ENCODE measurements around the gene RETNLB. TPM values are rescaled to one million over a fixed set of nuclear protein-coding genes. Genes with fewer than 3 reads are reported as not detected.

The RETNLB gene
- total RNA-seq = not detected in 3 replicates

GRCh38 chr3:108757404-108757982 is at the start of gene RETNLB:
TSS of gene RETNLB (minus strand) at chr3:108757410. CDS start at chr3:108757185, 225 bp downstream.
- peaks cover 21% of the 10 kb centered on the region for H3K27me3 Mint-ChIP-seq (ENCODE audit: low read depth)
- no peaks in the 10 kb centered on the region for H3K4me1 Mint-ChIP-seq
- TF ChIP-seq, protein P1, sequence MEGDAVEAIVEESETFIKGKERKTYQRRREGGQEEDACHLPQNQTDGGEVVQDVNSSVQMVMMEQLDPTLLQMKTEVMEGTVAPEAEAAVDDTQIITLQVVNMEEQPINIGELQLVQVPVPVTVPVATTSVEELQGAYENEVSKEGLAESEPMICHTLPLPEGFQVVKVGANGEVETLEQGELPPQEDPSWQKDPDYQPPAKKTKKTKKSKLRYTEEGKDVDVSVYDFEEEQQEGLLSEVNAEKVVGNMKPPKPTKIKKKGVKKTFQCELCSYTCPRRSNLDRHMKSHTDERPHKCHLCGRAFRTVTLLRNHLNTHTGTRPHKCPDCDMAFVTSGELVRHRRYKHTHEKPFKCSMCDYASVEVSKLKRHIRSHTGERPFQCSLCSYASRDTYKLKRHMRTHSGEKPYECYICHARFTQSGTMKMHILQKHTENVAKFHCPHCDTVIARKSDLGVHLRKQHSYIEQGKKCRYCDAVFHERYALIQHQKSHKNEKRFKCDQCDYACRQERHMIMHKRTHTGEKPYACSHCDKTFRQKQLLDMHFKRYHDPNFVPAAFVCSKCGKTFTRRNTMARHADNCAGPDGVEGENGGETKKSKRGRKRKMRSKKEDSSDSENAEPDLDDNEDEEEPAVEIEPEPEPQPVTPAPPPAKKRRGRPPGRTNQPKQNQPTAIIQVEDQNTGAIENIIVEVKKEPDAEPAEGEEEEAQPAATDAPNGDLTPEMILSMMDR (IDR thresholded peaks at IDR 0.05; ENCODE audit: unreplicated experiment) = no peak
- no peak for DNase-seq (ENCODE audit: low spot score in 2 of 2, unreplicated experiment in 2 of 2)
- no peak within 1 kb of the TSS for H3K27ac Mint-ChIP-seq
- H3K9me3 Mint-ChIP-seq = peaks cover 3% of the 10 kb centered on the region
- H3K4me3 Mint-ChIP-seq = no peak within 1 kb of the TSS
- no peaks in the 10 kb centered on the region for H3K36me3 Mint-ChIP-seq

- TF ChIP-seq, protein P1 (IDR thresholded peaks at IDR 0.05; ENCODE audit: unreplicated experiment) = no peak
- Mint-ChIP-seq H3K4me1 (no peaks in the 10 kb centered on the region), H3K36me3 (no peaks in the 10 kb centered on the region), H3K4me3 (no peak overlapping the region), H3K27me3 (ENCODE audit: low read depth) (peaks cover 4% of the 10 kb centered on the region), H3K9me3 (peaks cover 10% of the 10 kb centered on the region), H3K27ac (no peak overlapping the region)
- no peak for DNase-seq (ENCODE audit: low spot score in 2 of 2, unreplicated experiment in 2 of 2)
Observed at GRCh38 chr3:108806316-108806715, 49.1 kb upstream of the RETNLB start.

DNA sequence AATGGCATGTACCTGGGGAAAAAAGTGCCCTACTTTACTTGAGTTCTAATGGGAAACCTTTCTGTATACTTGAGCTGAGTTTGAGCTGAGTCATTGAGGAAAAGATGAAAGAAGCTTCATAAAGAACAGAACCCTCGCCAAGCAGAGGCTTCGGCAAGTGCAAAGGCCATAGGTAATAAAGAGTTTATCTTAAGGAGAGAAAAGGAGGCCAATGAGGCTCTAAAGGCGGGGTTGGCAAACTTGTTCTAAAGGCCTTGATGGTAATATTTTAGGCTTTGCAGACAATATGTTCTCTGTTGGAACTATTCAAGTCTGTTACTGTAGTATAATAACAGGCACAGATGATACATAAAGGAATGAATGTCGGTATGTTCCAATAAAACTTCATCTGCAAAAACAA is 47.8 kb upstream of the RETNLB start:
- Mint-ChIP-seq H3K4me3 (no peak overlapping the region), H3K36me3 (no peaks in the 10 kb centered on the region), H3K9me3 (peaks cover 14% of the 10 kb centered on the region), H3K27me3 (ENCODE audit: low read depth) (peaks cover 10% of the 10 kb centered on the region), H3K27ac (no peak overlapping the region), H3K4me1 (no peaks in the 10 kb centered on the region)
- TF ChIP-seq, protein P1 (IDR thresholded peaks at IDR 0.05; ENCODE audit: unreplicated experiment) = no peak
- DNase-seq (ENCODE audit: low spot score in 2 of 2, unreplicated experiment in 2 of 2) = no peak

DNA sequence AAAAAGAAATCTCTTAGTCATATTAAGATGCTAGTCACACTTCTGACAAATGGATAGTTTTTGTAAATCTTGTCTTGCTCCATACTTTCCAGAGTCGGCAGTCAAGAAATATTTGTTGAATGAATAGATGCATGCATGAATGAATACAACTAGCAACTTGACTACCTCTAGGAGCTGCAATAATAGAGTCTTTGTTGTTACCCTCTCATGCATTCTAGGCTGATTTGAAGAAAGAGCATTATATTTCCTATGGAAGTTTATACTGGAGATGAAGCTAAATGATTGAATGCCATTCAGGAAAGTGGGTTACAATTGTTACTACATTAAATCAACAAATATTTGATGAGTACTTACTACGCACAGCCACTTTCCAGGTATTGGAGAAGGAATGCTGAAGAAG is 47.2 kb upstream of the RETNLB start:
- TF ChIP-seq, protein P1 (IDR thresholded peaks at IDR 0.05; ENCODE audit: unreplicated experiment) = no peak
- no peak overlapping the region for H3K4me3 Mint-ChIP-seq
- no peak overlapping the region for H3K27ac Mint-ChIP-seq
- no peak for DNase-seq (ENCODE audit: low spot score in 2 of 2, unreplicated experiment in 2 of 2)
- no peaks in the 10 kb centered on the region for H3K36me3 Mint-ChIP-seq
- H3K4me1 Mint-ChIP-seq = no peaks in the 10 kb centered on the region
- H3K9me3 Mint-ChIP-seq = peaks cover 14% of the 10 kb centered on the region
- peaks cover 10% of the 10 kb centered on the region for H3K27me3 Mint-ChIP-seq (ENCODE audit: low read depth)

DNA sequence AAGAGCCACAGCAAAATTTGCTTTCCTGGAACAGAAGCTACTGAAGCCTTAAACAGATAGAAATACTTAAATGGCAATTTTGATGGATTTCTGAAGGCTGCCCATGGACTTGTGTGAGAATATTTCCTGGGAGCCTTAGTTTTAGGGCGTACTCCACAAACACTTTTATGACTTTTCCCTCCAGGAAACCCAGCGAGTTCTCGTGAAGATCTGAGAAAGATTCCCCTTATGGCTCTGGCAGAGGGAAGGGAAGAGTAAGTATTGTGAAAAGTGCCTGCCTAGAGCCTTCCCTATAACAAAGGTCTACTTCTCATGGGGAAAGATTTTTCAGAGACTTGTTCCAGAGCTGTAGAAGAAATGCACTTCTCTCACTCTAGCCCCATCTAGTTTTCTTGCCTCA is 34.3 kb upstream of the RETNLB start:
- no peak for DNase-seq (ENCODE audit: low spot score in 2 of 2, unreplicated experiment in 2 of 2)
- Mint-ChIP-seq H3K4me3 (no peak overlapping the region), H3K27me3 (ENCODE audit: low read depth) (peaks cover under 1% of the 10 kb centered on the region), H3K4me1 (no peaks in the 10 kb centered on the region), H3K27ac (no peak overlapping the region), H3K36me3 (no peaks in the 10 kb centered on the region), H3K9me3 (peaks cover 26% of the 10 kb centered on the region)
- TF ChIP-seq, protein P1 (IDR thresholded peaks at IDR 0.05; ENCODE audit: unreplicated experiment) = no peak

DNA sequence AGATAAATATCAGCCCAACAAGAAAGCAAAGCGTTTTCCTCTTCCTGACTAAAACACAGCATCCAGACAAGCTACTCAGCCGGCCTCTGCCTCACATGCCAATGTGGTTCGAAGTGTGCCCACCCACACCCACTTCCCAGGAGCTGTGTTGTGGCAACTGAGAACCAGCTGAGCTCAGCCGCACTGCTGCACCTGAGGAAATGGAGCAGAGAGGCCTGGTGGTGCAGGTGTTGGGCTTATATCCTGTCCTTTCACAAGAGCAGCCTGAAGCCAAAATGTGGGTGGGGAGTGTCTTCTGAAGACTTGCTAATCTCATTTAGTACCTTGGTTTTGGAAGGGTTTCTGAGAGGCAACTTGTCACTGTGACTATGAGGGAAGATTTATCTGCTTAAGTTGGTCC is 23.0 kb upstream of the RETNLB start:
- no peak for DNase-seq (ENCODE audit: low spot score in 2 of 2, unreplicated experiment in 2 of 2)
- Mint-ChIP-seq H3K4me1 (no peaks in the 10 kb centered on the region), H3K27ac (no peak overlapping the region), H3K9me3 (peaks cover 7% of the 10 kb centered on the region), H3K27me3 (ENCODE audit: low read depth) (peaks cover 15% of the 10 kb centered on the region), H3K4me3 (no peak overlapping the region), H3K36me3 (no peaks in the 10 kb centered on the region)
- TF ChIP-seq, protein P1 (IDR thresholded peaks at IDR 0.05; ENCODE audit: unreplicated experiment) = no peak
